Head of caudate nucleus (tissue), 42 donors: ENCODE results near the gene OR7C1.
"Not testable (repeated sequence)": the region's sequence is repeated elsewhere in the genome, so short reads cannot be mapped to it uniquely, and the experiment has no call there.

Experiments used
- DNase-seq, 42 donors: peaks; one replicate each; pipeline versions ENCODE4 v3.0.0 to v3.0.0-alpha.2; 2020 to 2021; ENCODE audit warnings: mixed read lengths in 7 of 42
- intact Hi-C: fragments of 100-400 bp; cut with DNase I; formaldehyde crosslinking; loops from one replicate; pipeline ENCODE4 v1.15.0; 2022

Gene OR7C1

DNA sequence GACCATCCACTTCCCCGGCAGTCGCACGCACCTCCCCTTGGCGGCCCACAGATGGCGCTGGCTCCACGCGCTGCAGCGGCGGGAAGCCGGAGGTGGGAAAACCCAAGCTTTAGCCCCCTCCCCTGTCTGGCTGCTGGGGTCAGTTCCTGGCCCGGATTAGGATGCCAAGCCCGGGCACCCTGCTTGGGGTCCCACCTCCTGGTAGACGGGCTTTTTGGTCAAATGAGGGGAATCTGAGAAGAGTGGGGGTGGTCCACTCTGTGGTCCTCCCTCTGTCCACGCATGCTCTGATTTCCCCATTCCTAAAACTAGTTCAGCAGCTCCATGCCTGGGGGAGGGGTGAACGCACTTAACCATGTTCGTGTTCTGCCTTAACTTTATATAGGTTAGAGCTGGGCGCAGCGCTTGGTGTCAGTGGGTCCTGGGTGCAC is 48.5 kb downstream of the OR7C1 start:
- peak in 12 of 42 donors; percentile 17 to 59 (median 40) for DNase-seq
- intact Hi-C loops = no loop called here

DNA sequence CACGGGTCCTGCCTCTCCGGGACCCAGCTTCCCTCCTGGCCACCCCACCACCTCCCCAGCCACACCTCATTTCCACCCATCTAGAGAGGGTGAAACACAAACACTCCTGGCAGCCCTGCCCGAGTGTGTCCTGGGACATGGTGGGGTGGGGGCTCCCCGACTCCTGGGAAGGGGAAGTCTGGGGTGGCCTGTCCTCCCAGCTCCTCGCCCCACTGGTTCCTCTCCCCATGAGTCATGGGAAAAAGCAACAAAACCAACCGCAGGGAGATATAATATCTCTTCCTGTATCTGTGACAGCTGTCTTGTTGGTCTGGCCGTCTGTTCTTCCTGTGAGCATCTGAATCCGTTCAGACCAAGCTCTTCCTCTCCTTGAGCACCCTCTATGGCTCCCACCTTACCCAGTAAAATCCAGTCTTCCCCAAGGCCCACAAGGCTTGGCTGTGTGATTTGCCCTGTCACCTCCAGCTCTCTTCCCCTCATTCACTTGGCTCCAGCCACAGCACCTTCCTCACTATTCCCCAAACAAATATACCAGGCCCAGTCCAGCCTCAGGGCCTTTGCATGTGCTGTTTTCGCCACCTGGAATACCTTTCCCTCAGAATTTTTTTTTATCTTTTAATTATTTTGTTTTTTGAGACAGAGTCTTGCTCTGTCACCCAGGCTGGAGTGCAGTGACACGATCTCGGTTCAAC is 49.7 kb downstream of the OR7C1 start:
- DNase-seq = peak in 21 of 42 donors; percentile 3 to 65 (median 34)
- intact Hi-C loops = not testable (repeated sequence)

DNA sequence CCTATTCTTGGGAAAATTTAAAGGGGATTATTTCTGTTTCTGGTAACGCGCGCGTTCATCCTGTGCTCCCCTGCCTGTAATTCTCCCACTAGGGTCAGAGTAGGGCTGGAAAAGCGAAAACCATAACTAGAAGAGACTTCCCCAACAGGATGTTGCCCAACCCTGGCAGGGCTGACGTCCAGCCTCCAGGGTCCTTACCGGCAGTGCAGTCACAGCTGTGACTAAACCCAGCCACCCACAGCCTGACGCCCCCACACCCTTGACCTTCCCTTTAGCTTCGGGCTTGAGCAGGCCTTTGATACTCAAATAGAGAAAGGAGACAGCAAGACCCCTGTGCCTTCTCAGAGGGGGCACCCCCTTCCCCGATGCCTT is 50.3 kb downstream of the OR7C1 start:
- intact Hi-C loops = not testable (repeated sequence)
- peak in 32 of 42 donors; percentile 11 to 72 (median 42) for DNase-seq

DNA sequence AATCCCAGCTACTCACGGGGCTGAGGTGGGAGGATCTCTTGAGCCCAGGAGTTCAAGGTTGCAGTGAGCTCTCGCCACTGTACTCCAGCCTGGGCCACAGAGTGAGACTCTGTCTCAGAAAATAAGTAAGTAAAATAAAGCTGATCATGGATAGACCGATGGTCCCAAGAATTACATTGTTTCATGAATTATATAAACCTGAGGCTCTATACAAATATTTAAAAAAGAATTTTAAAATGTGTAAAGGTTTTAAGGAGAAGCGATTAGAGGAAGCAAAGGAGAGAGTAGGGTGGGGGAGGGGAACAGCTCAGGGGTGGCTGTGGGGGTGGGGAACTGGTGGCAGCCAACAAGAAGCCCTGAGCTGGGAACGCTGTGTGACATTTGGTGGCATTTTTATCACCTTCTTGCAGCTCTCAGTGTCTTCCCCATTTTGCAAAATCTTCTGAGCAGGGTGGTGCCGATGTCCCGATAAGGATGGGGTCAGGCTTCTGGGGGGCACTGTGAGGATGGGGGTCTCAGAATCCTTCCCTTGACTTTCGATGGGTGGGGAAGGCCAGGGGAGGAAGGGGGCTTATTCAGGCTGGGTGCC is 51.5 kb downstream of the OR7C1 start:
- peak in 1 of 42 donors; percentile 23 for DNase-seq
- intact Hi-C loops = not testable (repeated sequence)

DNA sequence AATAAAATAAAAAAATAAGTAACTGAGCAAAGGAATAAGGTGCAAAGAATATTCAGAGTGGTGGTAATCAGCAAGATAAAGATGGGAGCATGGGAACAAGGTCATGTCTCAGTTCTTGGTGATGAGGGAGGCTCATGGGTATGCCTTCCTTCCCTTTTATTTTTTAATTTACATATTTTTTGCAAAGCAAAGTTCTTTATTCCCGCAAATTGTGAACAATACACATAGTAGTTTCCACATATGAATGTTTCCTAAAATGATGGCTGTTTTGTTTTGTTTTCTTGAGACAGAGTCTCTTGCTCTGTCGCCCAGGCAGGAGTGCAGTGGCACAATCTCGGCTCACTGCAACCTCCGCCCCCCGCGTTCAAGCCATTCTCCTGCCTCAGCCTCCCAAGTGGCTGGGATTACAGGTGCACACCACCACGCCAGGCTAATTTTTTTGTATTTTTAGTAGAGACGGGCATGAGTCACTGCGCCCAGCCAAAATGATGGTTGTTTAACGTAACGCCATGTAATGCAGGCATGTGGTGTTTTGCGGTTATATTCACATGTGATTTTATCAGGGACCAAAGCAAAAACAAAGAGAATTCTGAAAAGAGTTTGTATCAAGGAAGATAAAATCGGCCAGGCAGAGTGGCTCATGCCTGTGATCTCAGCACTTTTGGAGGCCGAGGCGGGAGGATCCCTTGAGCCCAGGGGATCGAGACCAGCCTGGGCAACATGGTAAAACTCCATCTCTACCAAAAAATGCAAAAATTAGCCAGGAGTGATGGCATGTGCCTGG is 52.2 kb downstream of the OR7C1 start:
- intact Hi-C loops = no loop called here
- DNase-seq = peak in 1 of 42 donors; percentile 32

DNA sequence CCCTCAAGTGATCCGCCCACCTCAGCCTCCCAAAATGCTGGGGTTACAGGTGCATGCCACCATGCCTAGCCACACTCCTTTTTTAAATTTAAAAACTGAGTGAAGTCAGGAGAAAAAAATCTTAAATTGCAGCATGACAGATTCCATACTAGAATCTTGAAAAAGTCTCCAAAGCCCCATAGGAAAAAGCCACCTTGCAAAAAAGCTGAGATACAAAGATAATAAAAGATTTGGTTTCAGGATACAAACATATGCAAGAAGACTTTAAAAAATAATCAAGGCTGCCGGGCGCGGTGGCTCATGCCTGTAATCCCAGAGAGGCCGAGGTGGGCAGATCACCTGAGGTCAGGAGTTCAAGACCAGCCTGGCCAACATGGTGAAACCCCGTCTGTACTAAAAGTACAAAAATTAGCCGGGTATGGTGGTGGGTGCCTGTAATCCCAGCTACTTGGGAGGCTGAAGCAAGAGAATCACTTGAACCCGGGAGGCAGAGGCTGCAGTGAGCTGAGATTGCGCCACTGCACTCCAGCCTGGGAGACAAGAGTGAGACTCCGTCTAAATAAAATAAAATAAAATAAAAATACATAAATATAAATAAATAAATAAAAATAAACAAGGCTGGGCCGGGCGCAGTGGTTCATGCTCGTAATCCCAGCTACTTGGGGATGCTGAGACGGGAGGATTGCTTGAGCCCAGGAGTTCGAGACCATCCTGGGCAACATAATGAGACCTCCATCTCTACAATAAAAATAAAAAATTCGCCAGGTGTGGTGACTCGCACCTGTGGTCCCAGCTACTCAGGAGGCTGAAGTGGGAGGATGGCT is 53.1 kb downstream of the OR7C1 start:
- intact Hi-C loops = not testable (repeated sequence)

DNA sequence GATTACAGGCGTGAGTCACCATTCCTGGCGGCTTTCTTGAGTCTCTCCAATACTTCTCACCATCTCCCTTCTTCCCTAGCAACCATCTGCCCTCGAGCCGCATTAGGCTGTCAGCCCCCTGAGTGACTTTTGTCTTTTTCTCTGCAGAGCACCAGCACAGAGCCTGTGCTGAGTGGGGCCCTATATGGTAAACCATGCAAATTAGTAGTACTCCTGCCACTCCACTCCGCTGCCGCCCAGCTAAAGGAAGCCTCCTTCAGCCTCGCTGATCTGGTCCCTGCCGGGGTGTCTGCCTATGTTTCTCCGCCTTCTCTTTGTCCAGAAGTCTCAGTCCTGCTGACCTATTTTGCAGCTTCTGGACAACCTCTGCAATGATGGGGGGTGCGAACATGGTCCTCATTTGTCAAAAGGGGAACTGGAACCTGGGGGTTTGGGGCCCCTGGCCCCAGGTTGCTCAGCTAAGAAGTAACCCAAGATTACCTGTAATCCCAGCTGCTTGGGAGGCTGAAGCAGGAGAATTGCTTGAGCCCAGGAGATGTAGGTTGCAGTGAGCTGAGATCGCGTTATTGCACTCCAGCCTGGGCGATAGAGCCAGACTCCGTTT is 54.3 kb downstream of the OR7C1 start:
- peak in 1 of 42 donors; percentile 1 for DNase-seq
- intact Hi-C loops = not testable (repeated sequence)

More for the DNA sequence above, 53.1 kb downstream of the OR7C1 start:
- DNase-seq = peak in 1 of 42 donors; percentile 29

DNA sequence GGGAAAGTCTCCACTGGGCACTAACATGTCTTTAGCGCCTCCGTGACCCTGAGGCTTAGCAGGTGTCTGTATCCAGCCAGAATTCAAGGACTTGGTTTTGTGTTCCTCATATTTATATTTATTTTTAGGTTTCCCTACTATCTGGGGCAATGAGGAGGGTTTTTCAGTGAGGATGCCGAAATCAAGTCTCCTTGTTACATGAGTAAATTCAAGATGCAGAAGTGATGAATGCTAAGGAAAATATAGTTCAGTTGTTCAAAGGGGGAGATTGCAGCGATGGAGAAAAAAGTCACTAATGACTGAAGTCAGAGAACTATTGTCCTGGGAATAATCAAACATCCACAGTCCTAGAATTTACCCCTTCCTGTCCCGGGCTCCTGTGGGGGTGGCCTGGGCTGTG is 55.8 kb downstream of the OR7C1 start:
- DNase-seq = peak in 1 of 42 donors; percentile 8
- intact Hi-C loops = no loop called here

DNA sequence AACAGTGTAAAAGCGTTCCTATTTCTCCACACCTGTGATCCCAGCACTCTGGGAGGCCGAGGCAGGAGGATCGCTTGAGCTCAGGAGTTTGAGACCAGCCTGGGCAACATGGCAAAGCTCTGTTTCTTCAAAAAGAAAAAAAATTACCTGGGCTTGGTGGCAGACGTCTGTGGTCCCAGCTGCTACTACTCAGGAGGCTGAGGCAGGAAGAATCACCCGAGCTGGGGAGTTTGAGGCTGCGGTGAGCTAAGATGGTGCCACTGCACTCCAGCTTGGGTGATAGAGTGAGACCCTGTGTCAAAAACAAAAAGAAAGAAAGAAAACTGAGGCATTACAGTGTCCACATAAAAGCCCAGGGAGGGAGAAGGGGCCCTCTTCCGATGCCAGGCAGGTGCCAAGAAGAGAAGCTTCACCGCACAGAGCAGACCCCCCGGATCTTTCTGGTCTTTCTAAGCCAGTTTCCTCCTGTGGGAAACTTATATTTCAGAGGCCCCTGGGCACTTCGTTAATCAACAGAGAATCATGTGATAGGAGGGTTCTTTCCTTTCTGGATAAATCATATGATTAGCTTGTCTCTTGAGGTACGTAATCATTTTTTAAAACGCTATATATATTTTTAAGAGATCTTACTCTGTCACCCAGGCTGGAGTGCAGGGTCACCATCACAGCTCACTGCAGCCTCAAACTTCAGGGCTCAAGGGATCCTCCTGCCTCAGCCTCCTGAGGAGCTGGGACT is 56.7 kb downstream of the OR7C1 start, which contains the start of gene ADGRE2:
TSS of gene ADGRE2 (minus strand) at position 451 of the 736 bp plus-strand sequence. CDS start 1,804 bp downstream, outside the sequence.
- DNase-seq = peak in 1 of 42 donors; percentile 7
- intact Hi-C loops = not testable (repeated sequence)

DNA sequence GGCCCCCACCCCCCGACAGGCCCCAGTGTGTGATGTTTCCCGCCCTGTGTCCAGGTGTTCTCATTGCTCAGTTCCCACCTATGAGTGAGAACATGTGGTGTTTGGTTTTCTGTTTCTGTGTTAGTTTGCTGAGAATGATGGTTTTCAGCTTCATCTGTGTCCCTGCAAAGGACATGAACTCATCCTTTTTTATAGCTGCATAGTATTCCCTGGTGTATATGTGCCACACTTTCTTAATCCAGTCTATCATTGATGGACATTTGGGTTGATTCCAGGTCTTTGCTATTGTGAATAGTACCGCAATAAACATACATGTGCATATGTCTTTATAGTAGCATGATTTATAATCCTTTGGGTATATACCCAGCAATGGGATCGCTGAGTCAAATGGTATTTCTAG is 57.3 kb downstream of the OR7C1 start:
- intact Hi-C loops, DNase-seq: not testable (repeated sequence)

DNA sequence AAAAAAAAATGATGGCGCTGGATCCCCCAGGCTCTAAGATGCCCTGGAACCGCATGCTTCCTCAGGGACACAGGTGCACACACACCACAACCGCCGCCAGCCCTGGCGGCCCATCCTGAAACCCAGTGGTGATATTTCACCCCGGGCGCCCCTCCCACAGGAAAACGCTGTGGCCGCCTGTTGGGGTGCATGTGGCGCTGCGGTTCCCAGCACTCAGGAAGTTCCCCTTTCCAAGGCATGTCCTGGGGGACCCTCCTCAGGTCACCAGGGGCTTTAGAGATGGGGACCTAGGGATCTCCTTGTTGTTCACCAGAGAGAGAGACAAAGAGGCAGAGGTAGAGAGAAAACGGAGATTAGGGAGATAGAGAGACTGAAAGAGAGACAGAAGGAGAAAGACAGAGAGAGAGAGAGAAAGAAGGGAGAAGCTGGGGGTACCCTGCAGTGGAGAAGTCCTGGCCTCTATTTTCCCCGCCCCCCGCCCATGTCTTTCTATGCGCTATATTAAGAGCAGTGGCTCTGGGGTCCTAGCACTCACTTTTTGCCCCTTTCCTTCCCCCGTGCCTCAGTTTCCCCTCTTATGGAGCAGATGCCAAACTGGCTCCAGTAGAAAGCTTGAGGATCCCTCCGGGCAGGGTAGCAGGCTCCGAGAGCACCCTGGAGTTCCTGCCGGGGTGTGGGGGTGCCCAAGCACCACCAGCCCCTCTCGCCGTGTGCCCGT is 59.0 kb downstream of the OR7C1 start:
- intact Hi-C loops = no loop called here
- peak in 35 of 42 donors; percentile 9 to 63 (median 32) for DNase-seq

DNA sequence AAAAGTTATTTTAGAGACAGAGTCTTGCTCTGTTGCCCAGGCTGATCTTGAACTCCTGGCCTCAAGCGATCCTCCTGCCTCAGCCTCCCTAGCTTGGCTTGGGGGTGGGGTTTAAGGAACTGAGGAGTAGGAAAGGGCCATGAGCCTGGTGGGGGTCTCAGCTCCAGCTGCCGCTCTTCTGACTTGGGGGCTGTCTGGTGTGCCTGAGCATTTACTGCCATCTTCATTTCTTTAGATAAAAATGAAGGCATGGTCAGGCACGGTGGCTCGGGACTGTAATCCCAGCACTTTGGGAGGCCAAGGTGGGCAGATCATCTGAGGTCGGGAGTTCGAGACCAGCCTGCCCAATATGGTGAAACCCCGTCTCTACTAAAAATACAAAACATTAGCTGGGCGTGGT is 59.7 kb downstream of the OR7C1 start:
- DNase-seq, intact Hi-C loops: not testable (repeated sequence)

DNA sequence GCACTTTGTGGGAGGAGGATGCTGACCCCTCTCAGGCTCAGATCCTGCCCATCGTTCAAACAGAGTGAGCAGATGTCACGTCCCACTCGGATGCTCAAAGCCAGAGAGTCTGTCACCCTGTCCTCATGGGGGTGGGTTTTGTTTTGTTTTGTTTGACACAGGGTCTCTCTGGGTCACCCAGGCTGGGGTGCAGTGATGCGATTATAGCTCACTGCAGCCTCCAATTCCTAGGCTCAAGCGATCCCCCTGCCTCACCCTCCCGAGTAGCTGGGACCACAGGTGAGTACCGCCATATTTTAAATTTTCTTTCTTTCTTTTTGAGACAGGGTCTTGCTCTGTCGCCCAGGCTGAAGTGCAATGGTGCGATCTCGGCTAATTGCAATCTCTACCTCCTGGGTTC is 60.6 kb downstream of the OR7C1 start:
- intact Hi-C loops = no loop called here

DNA sequence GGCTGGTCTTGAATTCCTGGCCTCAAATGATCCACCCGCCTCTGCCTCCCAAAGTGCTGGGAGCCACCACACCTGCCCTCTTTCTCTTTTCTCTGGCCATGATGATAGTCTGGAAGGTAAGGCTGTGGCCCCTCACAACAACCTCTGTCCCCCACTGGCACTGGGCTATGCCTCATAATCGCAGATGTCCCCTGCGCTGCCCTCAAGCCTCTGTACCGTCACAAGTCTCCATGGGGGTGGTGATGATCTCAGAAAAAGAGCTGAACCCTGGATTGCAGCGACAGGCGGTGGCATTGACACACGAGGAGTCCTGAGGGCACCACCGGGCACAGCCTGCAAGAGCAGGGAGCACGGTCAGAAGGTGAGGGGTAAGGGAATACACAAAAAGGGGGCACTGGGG is 61.3 kb downstream of the OR7C1 start:
- peak in 1 of 42 donors; percentile 8 for DNase-seq
- intact Hi-C loops = not testable (repeated sequence)

More for the DNA sequence above, 60.6 kb downstream of the OR7C1 start:
- peak in 1 of 42 donors; percentile 3 for DNase-seq

DNA sequence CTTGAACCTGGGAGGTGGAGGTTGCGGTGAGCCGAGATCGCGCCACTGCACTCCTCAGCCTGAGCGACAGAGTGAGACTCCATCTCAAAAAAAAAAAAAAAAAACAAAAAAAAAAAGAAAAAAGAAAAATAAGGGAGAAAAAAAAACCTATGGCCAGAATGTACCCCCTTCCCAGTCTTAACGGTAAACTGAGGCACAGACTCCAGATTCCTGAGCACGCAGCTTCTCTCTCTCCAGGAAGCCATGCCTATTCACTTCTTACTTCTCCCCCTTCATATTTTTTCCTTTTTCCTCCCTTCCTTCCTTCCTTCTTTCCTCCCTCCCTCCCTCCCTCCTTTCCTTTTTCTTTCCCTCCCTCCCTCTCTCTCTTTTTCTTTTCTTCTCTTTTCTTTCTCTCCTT is 62.0 kb downstream of the OR7C1 start:
- intact Hi-C loops = no loop called here

DNA sequence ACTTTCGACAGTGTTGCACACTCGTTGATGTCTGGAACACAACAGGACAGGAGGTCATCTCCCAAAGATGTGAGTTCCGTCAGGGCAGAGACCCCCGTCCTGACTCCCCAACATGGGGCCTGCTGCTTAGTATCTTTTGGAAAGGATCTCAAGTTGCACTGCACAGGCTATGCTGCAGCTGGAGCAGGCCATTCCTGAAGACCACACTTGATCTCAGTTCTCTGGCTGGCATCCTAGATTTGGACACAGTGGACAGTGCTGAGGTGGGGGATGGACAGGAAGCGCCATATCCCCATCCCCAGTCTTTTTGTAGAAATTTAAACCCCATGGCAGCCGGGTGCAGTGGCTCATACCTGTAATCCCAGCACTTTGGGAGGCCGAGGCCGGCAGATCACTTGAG is 62.5 kb downstream of the OR7C1 start:
- peak in 2 of 42 donors; percentile 1 to 14 for DNase-seq
- intact Hi-C loops = no loop called here

More for the DNA sequence above, 62.0 kb downstream of the OR7C1 start:
- DNase-seq = peak in 1 of 42 donors; percentile 1
